Activated T-cell treated with anti-CD3 and anti-CD28 coated beads for 48 hours (primary cell): ENCODE measurements around the gene FAM234A.

Experiments used
- DNase-seq: peaks from one replicate; pipeline ENCODE4 v3.0.0-alpha.2; 2020; ENCODE audit warnings: low read depth

The FAM234A gene

DNA sequence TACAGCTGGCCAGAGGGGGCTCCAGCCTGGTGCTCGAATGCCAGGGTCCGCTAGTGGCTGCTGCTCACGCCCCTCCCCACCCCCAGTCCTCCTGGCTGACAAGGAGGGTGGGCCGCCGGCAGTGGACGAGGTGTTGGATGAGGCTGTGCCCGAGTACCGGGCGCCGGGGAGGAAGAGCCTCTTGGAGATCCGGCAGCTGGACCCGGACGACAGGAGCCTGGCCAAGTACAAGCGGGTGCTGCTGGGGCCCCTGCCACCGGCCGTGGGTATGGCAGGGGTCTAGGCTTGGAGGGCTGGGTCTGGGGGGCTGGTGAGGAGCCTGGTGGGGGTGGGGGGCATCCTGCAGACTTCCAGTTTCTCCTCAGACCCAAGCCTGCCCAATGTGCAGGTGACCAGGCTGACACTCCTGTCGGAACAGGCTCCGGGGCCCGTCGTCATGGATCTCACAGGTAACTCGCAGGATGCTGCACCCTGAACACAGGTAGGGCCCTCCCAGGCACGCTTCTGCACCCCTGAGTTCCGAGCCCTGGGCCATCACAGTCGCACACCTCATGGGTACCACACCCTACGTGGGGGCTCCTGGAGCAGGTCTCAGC, 47.1 kb downstream of the FAM234A start:
- DNase-seq = no peak

DNA sequence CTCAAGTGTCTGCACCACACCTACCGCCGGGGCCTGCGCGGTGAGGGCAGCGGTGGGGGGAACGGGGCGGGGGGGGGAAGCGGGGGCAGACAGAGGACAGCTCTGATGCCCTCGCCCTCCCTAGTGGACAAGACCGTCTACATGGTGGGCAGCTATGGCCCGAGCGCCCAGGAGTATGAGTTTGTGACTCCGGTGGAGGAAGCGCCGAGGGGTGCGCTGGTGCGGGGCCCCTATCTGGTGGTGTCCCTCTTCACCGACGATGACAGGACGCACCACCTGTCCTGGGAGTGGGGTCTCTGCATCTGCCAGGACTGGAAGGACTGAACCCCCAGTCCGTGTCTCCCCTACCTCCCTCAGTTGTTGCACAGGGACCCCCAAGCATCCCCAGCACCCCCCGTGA, 47.9 kb downstream of the FAM234A start:
- no peak for DNase-seq

DNA sequence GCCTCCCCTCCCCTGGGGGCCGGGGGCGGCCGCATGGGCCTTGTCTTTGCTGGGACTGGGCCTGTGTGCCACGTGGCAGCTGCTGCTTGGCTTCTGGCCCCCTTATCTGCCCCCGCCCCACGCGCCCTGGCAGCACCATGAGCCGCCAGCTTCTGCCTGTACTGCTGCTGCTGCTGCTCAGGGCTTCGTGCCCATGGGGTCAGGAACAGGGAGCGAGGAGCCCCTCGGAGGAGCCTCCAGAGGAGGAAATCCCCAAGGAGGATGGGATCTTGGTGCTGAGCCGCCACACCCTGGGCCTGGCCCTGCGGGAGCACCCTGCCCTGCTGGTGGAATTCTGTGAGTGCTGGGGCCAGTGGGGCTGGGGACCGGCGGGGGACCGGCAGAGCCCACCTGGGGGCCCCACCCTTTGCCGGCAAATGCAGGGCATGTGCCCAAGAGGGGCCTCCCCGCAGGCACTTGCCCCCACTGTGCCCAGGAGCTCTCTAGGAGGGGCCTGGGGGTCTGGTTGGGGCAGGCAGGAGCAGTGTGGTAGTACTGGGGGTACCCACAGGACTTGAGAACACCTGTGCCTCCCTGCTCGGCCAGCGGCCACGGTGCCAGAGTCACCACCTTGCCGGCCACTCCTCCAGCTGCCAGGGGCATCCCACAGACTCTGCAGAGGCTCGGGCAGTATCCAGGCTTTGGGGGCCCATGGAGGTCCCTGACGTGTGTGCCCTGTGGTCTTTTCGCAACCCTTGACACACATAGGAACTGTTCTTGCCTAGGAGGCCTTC, 48.6 kb downstream of the FAM234A start, which contains the start of gene PDIA2:
Gene PDIA2 (plus strand): TSS at position 132 of the 773 bp plus-strand sequence. CDS start 6 bp downstream, at position 138.
- no peak for DNase-seq

DNA sequence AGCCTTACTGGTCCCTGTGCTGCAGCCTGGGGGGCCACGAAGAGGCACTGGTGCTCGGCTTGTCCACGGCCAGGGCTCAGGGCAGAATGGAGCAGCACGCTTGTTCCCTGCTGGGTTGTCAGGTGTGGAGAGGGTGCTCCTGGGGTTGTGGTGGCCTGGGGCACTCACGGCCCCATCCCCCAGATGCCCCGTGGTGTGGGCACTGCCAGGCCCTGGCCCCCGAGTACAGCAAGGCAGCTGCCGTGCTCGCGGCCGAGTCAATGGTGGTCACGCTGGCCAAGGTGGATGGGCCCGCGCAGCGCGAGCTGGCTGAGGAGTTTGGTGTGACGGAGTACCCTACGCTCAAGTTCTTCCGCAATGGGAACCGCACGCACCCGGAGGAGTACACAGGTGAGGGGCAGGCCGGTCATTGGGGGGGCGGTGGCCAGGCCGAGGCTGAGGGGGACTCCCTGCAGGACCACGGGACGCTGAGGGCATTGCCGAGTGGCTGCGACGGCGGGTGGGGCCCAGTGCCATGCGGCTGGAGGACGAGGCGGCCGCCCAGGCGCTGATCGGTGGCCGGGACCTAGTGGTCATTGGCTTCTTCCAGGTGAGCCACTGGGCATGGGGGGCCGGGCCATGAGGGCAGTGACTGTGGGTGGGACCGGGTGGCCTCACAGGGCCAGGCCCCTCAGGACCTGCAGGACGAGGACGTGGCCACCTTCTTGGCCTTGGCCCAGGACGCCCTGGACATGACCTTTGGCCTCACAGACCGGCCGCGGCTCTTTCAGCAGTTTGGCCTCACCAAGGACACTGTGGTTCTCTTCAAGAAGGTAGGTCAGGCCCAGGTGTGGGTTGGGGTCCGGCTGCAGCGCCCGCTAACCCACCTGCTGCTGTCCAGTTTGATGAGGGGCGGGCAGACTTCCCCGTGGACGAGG, 49.8 kb downstream of the FAM234A start:
- DNase-seq = no peak

DNA sequence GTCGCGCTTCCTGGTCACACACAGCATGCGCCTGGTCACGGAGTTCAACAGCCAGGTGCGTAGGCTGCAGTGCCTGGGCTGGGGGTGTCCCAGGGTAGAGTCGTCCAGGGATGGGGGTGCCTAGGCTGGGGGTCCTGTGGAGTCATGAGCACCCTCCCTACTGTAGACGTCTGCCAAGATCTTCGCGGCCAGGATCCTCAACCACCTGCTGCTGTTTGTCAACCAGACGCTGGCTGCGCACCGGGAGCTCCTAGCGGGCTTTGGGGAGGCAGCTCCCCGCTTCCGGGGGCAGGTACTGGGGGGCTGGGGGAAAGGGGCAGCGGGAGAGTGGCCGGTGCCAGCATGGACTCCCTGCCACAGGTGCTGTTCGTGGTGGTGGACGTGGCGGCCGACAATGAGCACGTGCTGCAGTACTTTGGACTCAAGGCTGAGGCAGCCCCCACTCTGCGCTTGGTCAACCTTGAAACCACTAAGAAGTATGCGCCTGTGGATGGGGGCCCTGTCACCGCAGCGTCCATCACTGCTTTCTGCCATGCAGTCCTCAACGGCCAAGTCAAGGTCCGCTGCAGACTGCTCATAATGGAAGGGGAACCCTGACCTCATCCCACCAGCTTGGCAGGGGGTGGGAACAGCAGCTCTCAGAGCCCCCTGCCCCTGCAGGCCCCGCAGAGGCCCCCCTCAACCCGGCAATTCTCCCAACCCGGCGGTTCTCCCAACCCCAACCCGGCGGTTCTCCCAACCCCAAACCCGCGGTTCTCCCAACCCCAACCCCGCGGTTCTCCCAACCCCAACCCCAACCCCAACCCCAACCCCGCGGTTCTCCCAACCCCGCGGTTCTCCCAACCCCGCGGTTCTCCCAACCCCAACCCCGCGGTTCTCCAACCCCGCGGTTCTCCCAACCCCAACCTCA, 50.8 kb downstream of the FAM234A start:
- DNase-seq = no peak

DNA sequence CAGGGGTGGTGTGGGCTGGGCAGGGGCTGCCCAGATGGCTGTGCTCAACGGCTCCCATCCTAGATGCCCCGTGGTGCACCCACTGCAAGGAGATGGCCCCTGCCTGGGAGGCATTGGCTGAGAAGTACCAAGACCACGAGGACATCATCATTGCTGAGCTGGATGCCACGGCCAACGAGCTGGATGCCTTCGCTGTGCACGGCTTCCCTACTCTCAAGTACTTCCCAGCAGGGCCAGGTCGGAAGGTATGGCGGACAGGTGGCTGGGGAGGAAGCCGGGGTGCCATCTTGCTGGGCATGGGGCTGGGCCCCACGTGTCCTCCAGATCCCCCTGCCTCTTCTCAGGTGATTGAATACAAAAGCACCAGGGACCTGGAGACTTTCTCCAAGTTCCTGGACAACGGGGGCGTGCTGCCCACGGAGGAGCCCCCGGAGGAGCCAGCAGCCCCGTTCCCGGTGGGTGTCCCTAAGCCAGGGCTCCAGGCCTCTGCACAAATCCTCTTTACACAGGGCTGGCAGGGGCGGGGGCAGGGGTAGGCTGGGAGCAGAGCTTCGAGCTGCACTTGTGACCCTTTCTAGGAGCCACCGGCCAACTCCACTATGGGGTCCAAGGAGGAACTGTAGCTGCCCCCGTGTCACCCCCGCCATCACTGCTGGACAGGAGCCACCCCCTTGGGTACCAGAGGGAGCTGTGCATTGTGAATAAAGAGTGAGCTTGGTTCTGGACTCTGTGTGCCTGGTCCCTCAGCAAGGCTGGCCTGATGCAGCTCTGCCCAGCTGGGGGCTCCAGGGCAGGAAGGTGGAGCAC, 52.1 kb downstream of the FAM234A start:
- DNase-seq = no peak

DNA sequence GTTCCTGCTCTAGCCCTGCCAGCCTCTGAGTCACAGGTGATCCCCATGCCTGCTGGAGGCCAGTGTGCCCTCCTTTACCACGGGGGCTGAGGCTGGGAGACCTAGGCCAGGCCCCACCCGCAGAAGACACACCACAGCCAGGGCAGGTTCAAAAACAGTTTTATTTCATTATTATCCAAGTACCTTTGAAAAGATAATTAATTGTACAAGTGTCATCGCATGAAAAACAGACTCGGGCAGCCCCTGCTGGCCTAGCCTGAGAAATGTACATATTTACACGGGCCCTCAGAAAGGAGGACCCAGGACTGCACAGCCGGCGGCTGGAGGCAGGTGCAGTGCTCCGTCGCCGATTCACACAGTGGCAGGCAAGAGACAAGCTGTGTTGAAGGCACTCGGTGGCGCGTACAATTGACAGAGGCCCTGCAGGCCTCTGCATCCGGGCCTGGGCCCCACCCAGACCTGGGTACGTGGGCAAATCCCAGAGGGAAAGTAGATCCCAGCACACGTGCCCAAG, 52.7 kb downstream of the FAM234A start:
- DNase-seq = no peak

DNA sequence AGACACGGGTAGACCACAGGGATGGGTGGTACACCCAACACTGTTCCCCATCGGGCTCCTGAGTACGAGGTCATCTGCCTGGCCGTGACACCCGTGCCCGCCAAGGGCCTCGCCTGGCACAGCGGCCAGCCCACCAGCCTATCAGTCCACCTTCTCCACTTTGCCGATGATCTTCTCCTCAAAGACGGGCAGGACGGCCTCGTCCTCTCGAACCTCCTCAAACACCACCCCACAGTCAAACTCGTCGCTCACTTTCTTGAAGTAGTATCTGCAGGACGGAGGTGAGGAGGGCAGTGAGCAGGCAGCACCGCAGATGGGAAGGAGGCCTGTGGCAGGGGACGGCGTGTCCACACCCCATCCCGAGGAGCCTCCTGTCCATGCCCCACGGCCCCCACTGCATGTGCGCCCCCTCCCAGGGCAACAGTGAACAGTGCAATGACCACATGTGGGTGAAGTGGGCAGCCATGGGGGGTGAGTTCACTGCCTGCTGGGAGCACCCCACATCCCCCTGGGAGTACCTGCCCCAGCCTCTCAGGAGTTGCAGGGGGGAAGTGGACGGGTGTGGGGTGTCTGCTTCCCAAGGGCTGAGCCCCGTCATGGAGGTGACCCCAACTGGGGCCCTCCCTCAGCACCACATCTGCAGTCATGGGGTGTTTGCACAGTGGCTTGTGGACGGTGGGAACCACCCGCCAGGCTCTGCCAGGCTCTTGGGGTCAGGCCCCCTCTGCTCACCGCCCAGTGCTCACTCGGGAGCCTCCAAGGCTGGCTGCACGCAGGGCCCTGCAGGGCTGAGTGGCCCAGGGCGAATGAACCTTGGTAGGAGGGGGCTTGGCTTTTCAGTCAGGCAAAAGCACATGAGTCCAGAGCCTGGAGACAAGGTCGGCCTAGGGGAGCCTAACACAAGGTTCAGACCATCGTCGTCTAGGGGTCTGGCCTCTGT, 53.6 kb downstream of the FAM234A start:
- no peak for DNase-seq

DNA sequence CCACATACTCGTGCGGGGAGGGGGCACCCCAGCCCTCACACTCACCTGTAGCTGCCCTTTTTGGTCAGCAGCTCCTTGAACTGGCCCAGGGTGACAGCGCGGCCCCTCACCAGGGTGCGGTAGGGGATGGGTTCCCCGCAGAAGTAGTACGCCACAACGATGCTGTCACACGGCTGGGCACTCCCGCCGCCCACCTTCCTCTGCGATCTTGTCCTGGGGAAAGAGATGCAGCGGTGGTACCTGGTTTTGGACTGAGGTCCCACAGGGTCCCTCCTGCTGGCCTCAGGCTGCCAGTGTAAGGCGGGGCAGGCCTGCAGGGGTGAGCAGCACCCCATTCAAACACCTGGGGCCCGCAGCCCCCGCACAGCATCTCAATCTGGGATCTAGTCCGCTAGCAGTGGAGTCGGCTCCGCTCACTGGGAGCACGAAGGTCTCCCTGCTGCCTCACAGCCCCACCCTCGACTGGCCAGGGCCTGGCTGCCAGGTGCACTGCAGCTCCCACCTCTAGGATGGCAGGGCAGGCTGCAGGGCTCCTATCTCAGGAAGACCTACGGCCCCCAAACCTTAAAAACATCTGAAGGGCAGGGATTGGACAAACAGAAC, 54.9 kb downstream of the FAM234A start:
- DNase-seq = no peak

DNA sequence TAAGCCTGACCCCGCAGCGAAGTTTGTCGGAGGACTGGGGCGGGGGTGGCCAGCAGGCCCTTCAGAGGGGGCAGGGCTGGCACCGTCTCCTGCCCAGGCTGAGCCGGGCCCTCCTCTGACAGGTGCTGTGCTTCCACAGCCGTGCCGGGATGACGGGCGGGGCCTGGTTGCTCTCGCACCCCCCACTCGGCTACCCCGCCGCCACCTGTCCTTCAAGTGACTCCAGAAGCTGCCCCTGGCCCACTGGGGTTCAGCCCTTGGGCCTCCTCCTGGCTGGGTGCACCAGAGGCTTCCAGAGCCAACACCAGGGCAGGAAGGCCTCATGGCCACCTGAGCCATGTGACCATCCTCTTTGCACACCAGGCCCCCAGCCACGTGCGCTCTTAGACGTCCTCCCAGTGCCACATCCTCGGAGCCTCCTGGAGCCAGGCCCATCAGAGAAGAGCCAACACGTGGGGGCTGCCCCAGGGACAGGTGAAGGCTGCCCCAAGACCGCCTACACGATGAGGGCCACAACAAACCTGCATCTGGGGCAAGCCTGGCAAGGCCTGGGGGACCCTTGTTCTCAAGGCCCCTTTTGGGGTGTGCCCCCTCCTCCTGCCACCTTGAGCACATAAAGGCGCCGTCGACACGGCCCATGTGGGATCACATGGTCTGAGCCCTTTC, 55.5 kb downstream of the FAM234A start:
- no peak for DNase-seq

DNA sequence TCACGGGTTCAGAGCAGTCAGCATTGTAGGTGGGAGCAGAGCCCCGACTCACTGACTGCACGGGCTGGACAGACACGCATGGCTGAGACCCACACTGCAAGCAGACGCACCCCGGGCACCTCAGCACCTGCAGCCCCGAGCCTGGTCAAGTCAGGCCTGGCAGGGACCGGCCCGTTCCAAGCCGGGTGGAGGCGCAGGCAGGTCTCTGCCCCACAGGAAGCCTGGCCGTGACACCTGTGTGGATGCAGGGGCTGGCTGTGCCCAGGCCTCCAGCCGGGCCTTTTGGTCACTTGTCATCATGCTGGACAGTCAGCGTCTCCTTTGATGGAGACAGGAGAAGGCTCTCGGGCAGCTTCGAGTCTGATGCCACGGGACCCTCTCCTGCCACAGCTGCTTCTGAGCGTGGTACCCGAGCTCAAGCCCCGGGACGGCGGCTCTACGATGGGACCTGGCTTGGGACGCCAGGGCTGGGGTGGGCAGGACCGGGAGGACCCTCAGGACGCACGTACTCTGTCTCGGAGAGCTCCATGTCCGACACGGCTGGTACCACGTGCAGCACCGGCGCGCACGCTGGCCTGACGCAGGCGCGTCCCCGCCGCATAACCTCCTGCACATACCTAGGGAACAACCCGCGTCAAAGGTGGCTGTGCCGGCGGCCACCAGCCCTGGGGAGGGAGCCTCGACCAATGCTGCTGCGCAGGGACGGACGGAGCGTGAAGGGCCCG, 56.2 kb downstream of the FAM234A start:
- no peak for DNase-seq

DNA sequence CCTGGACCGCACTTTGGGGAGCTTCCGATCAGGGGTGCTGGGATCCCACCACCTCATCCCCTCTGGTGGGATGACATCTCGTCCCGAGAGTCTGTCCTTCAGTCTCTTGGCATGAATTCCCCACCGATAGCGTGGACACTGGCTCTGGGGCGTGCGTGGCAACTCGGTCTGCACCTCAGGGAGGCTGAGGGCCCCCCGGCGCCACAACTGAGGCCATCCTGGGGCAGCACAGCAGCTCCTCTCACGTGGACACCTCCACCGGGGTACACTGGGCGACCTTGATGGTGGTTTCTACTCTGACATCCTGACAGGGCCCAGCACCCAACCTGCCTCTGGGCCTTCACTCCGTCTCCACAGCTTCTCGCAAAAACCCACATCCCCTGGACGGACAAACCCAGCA, 56.9 kb downstream of the FAM234A start:
- DNase-seq = no peak

DNA sequence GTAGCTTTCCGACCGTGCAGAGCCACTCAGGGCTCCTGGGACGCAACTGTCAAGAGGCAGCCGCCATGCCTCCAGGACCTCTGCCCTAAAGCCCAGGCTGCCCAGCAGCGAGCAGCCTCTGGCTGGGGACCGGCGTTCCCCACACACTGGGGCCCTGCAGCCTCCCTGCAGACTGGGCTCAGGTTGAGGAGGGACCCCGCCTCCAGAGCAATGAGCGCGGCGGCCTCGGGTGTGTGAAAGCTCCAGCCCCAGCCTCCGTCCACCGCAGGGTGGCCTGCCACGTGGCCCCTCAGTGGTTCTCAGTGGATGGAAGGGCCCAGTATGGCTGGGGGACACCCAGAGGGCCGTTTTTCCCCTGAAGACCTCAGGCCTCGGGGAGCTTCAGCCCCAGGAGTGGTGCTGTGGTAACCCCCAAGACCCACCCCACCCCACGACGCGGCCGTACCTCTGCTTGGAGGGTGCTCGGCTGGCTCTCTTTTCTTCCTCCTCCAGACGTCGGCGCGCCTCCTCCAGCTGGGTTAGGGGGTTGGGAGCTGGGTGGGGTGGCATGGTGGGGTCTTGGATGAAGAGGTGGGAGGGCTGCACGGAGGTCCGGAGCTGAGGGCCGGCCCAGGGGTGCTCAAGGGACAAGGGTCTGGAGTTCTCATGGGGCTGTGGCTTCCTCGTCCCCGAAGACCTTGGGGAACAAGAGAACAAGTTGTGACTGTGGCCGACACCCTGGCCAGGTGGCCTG, 58.6 kb downstream of the FAM234A start:
- no peak for DNase-seq

DNA sequence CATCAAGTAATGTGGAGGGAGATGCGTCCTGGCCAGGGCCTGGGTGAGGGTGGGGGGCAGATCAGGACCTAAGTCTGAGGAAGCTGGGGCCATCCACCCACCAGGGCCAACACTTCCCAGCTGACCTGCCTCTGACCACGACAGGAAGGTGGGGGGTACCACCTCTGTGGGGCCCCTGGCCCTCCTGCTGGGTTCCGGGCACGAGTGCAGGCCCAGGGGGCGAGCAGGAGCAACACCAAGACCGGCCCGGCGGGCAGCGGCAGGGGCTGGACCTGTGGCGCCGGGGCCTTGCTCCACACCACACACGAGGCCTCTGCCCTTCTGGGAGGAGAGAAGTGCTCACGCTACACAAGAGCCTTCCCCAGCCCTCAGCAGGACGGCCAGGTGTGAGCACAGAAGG, 61.7 kb downstream of the FAM234A start:
- no peak for DNase-seq

DNA sequence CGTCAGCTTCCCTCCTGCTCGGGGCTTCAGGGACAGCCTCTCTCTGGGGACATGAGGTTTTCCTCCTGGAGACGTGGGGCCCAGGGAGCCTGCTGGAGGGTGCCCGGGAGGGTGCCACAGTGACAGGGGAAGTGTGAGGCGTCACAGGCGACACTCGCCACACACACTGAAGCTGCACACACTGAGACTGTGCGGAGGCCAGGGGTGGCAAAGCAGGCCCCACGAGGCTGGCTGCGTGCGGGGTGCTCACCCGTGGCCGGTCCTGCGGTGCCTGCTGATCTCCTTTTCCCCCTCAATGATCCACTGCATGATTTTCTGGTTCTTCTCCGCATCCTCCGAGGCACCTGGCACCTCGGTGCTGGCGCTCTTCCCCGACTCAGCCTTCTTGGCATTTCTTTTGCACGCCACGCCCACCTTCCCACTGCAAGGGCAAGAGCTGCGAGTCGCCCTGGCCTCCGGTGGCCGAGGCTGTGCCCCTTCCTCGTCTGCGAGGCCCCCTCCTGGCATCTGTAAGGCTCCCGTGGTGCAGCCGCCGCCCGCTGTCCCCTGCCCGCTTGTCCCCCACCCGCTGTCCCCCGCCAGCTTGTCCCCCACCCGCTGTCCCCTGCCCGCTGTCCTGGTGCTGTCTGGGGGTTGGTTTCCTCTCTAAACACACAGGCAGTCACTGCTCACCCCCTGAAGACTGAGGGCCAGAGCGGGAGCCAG, 62.3 kb downstream of the FAM234A start:
- no peak for DNase-seq

DNA sequence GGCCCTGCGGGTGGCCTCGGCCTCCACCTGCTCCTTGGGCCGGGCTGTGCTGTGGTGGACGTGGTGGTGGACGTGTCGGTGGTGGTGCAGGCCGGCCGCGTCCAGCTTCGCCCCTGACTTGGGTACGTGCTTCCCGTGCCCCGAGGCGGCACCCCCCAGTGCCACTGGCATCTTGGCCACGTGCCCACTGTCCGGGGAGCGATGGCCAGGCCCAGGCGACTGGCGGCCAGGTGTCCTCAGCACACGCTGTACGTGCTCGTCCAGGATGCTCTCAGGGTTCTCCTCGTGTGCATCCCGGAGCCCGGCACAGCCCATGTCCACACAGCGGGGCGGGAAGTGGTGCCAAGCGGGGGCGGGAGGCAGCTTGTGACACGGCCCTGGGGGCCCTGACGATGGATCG, 63.2 kb downstream of the FAM234A start:
- no peak for DNase-seq
